SK-MEL-5 (cell line): ENCODE measurements around the gene PLXNC1. TPM values are rescaled to one million over a fixed set of nuclear protein-coding genes. Genes with fewer than 3 reads are reported as not detected.
A peak's percentile ranks its signal among the peaks of the same experiment; 100 is the strongest.

ENCODE experiments used
- DNase-seq: peaks from one replicate; pipeline ENCODE4 v3.0.0-alpha.2; 2016; ENCODE audit warnings: low read depth, low spot score
- in situ Hi-C: cut with HindIII; loops from 2 replicates; pipeline ENCODE4 v1.10.0; 2016; ENCODE audit warnings: low sequenced_read_pairs, high pct_unique_total_duplicates, low pct_unique_long_range_greater_than_20kb
- total RNA-seq: library from RNA; depleted of rRNA; stranded (reverse); fragments of >200 nt; shearing (Covaris generic); gene quantifications from 2 replicates; pipeline ENCODE4 v1.2.3, GENCODE V29; 2014

Gene PLXNC1
- total RNA-seq, 1 experiment from 2014 or later, result 48.8 TPM

GRCh38 chr12:94171595-94171930, 23.2 kb downstream of the PLXNC1 start:
- DNase-seq, result no peak
- in situ Hi-C loops, result no loop called here

- peak; percentile 71 for DNase-seq
- in situ Hi-C loops, result no loop called here
Measured at GRCh38 chr12:94172031-94172430, 23.7 kb downstream of the PLXNC1 start.

GRCh38 chr12:94172973-94173372, 24.6 kb downstream of the PLXNC1 start:
- in situ Hi-C loops, result no loop called here
- peak; percentile 49 for DNase-seq

- DNase-seq, result no peak
- in situ Hi-C loops, result no loop called here
Measured at GRCh38 chr12:94173660-94174265, 25.4 kb downstream of the PLXNC1 start.

- no peak for DNase-seq
- in situ Hi-C loops, result no loop called here
Measured at GRCh38 chr12:94174576-94174975, 26.2 kb downstream of the PLXNC1 start.

GRCh38 chr12:94175763-94176668, 27.6 kb downstream of the PLXNC1 start:
- no peak for DNase-seq
- in situ Hi-C loops, result no loop called here

GRCh38 chr12:94178054-94178453, 29.7 kb downstream of the PLXNC1 start:
- in situ Hi-C loops, result no loop called here
- DNase-seq, result no peak

GRCh38 chr12:94178882-94179281, 30.5 kb downstream of the PLXNC1 start:
- in situ Hi-C loops, result no loop called here
- DNase-seq, result no peak

- DNase-seq, result no peak
- in situ Hi-C loops, result no loop called here
Measured at GRCh38 chr12:94179723-94180122, 31.3 kb downstream of the PLXNC1 start.

- no peak for DNase-seq
- in situ Hi-C loops, result no loop called here
Measured at GRCh38 chr12:94180558-94181296, 32.4 kb downstream of the PLXNC1 start.

- in situ Hi-C loops, result no loop called here
- DNase-seq, result no peak
Measured at GRCh38 chr12:94182986-94183707, 34.8 kb downstream of the PLXNC1 start.

- in situ Hi-C loops, result no loop called here
- DNase-seq, result no peak
Measured at GRCh38 chr12:94183708-94184379, 35.5 kb downstream of the PLXNC1 start.

GRCh38 chr12:94184995-94185719, 36.8 kb downstream of the PLXNC1 start:
- in situ Hi-C loops, result no loop called here
- DNase-seq, result no peak

GRCh38 chr12:94185801-94186200, 37.4 kb downstream of the PLXNC1 start:
- DNase-seq, result no peak
- in situ Hi-C loops, result no loop called here

GRCh38 chr12:94186278-94187241, 38.2 kb downstream of the PLXNC1 start:
- in situ Hi-C loops, result no loop called here
- DNase-seq, result no peak

GRCh38 chr12:94187361-94187760, 39.0 kb downstream of the PLXNC1 start:
- DNase-seq, result no peak
- in situ Hi-C loops, result no loop called here
